ENCODE measurements around the gene ARHGEF38. TPM values are rescaled to one million over a fixed set of nuclear protein-coding genes. Genes with fewer than 3 reads are reported as not detected.
A peak's percentile ranks its signal among the peaks of the same experiment; 100 is the strongest.

The ARHGEF38 gene
- total RNA-seq: 0.07 and 0.46 TPM in 2 replicates

- no peak for TF ChIP-seq CTCF (conservative IDR thresholded peaks at IDR 0.05; ENCODE audit: low read depth, low read length)
- H3K4me3 ChIP-seq (ENCODE audit: low read depth, low read length): peak within 1 kb of the TSS; percentile 52
- peak; percentile 94 for DNase-seq (ENCODE audit: low read depth)
Measured at GRCh38 chr4:105551965-105552746, at the start of gene ARHGEF38. Gene ARHGEF38, plus strand, starts transcription at chr4:105552620. Its CDS starts 146 bp downstream, at chr4:105552766.

GRCh38 chr4:105503484-105503883, 48.9 kb upstream of the ARHGEF38 start:
- TF ChIP-seq CTCF (conservative IDR thresholded peaks at IDR 0.05; ENCODE audit: low read depth, low read length): no peak
- no peak for DNase-seq (ENCODE audit: low read depth)
- no peak overlapping the region for H3K4me3 ChIP-seq (ENCODE audit: low read depth, low read length)

- H3K4me3 ChIP-seq (ENCODE audit: low read depth, low read length): no peak overlapping the region
- DNase-seq (ENCODE audit: low read depth): no peak
- no peak for TF ChIP-seq CTCF (conservative IDR thresholded peaks at IDR 0.05; ENCODE audit: low read depth, low read length)
Measured at GRCh38 chr4:105504744-105505143, 47.7 kb upstream of the ARHGEF38 start.

GRCh38 chr4:105509291-105509690, 43.1 kb upstream of the ARHGEF38 start:
- H3K4me3 ChIP-seq (ENCODE audit: low read depth, low read length): no peak overlapping the region
- no peak for DNase-seq (ENCODE audit: low read depth)
- no peak for TF ChIP-seq CTCF (conservative IDR thresholded peaks at IDR 0.05; ENCODE audit: low read depth, low read length)

GRCh38 chr4:105509714-105510113, 42.7 kb upstream of the ARHGEF38 start:
- TF ChIP-seq CTCF (conservative IDR thresholded peaks at IDR 0.05; ENCODE audit: low read depth, low read length): no peak
- no peak for DNase-seq (ENCODE audit: low read depth)
- H3K4me3 ChIP-seq (ENCODE audit: low read depth, low read length): no peak overlapping the region

GRCh38 chr4:105510245-105510644, 42.2 kb upstream of the ARHGEF38 start:
- DNase-seq (ENCODE audit: low read depth): no peak
- TF ChIP-seq CTCF (conservative IDR thresholded peaks at IDR 0.05; ENCODE audit: low read depth, low read length): no peak
- H3K4me3 ChIP-seq (ENCODE audit: low read depth, low read length): no peak overlapping the region
